SU-DHL-6 (cell line): ENCODE results near the gene GPR162.

Experiments
- H2AFZ ChIP-seq: fragments of 200-600 bp; sonication (generic); 2 replicates; pipeline ENCODE4 v1.6.1; 2014; ENCODE audit warnings: low read depth, mild to moderate bottlenecking, moderate library complexity, mixed read lengths, antibody characterized with exemption, low read length; ENCODE audit not compliant: severe bottlenecking
- H3F3A ChIP-seq: fragments of 200-600 bp; shearing (Covaris generic); 2 replicates; pipeline ENCODE4 v1.6.0; 2016; ENCODE audit warnings: antibody characterized with exemption, mild to moderate bottlenecking; ENCODE audit not compliant: insufficient read depth
- H3K27ac ChIP-seq: fragments of 200-600 bp; sonication (generic); 2 replicates; pipeline ENCODE4 v1.5.1; 2016; ENCODE audit warnings: low read depth, mild to moderate bottlenecking, low read length, moderate library complexity, mixed read lengths
- H3K27me3 ChIP-seq: fragments of 200-600 bp; sonication (generic), shearing (Covaris generic); 2 replicates; pipeline ENCODE4 v1.6.0; 2014; ENCODE audit warnings: mild to moderate bottlenecking, low read length
- H3K36me3 ChIP-seq: fragments of 200-600 bp; sonication (generic); 2 replicates; pipeline ENCODE4 v1.6.1; 2014; ENCODE audit warnings: mild to moderate bottlenecking, low read length, mixed read lengths
- H3K4me2 ChIP-seq: fragments of 300-600, 200-600 bp; shearing (Covaris generic), sonication (generic); 2 replicates; pipeline ENCODE4 v1.6.0; 2014; ENCODE audit warnings: low read length, low read depth, mild to moderate bottlenecking; ENCODE audit not compliant: poor library complexity, severe bottlenecking
- H3K4me3 ChIP-seq: fragments of 200-600 bp; sonication (generic); 2 replicates; pipeline ENCODE4 v1.5.1; 2014; ENCODE audit warnings: antibody characterized with exemption, low read length, mild to moderate bottlenecking, mixed read lengths; ENCODE audit not compliant: insufficient read depth, poor library complexity, severe bottlenecking
- H3K79me2 ChIP-seq: fragments of 200-600 bp; sonication (generic); 2 replicates; pipeline ENCODE4 v1.6.1; 2014; ENCODE audit warnings: mild to moderate bottlenecking, low read length, moderate library complexity; ENCODE audit not compliant: insufficient read depth
- H3K9ac ChIP-seq: fragments of 200-600 bp; sonication (generic); 2 replicates; pipeline ENCODE4 v1.7.0; 2014; ENCODE audit warnings: mild to moderate bottlenecking, low read length
- H3K9me2 ChIP-seq: fragments of 200-600 bp; sonication (generic); replicated peaks from 2 replicates; pipeline ENCODE4 v1.6.1; 2014; ENCODE audit warnings: low read length; ENCODE audit not compliant: insufficient read depth
- H3K9me3 ChIP-seq: fragments of 200-600 bp; sonication (generic); 2 replicates; pipeline ENCODE4 v1.6.1; 2014; ENCODE audit warnings: low read length, mixed read lengths; ENCODE audit not compliant: insufficient read depth
- H4K20me1 ChIP-seq: fragments of 200-600 bp; sonication (generic); 2 replicates; pipeline ENCODE4 v1.6.1; 2014; ENCODE audit warnings: low read depth, mild to moderate bottlenecking, antibody characterized with exemption, low read length, moderate library complexity, mixed read lengths
- EZH2phosphoT487 ChIP-seq: fragments of 200-600 bp; sonication (generic), shearing (Covaris generic); conservative IDR thresholded peaks from 2 replicates; pipeline ENCODE4 v1.6.1; 2018; ENCODE audit warnings: mild to moderate bottlenecking, antibody characterized with exemption, low read length, moderate library complexity, mixed read lengths
- TF ChIP-seq, protein P1 (sequence below): fragments of 200-600 bp; sonication (generic); IDR thresholded peaks from one replicate; pipeline ENCODE4 v1.5.1; 2017; ENCODE audit warnings: antibody characterized with exemption, mild to moderate bottlenecking, low read length, moderate library complexity; ENCODE audit not compliant: insufficient read depth, poor library complexity, severe bottlenecking

The GPR162 gene

DNA sequence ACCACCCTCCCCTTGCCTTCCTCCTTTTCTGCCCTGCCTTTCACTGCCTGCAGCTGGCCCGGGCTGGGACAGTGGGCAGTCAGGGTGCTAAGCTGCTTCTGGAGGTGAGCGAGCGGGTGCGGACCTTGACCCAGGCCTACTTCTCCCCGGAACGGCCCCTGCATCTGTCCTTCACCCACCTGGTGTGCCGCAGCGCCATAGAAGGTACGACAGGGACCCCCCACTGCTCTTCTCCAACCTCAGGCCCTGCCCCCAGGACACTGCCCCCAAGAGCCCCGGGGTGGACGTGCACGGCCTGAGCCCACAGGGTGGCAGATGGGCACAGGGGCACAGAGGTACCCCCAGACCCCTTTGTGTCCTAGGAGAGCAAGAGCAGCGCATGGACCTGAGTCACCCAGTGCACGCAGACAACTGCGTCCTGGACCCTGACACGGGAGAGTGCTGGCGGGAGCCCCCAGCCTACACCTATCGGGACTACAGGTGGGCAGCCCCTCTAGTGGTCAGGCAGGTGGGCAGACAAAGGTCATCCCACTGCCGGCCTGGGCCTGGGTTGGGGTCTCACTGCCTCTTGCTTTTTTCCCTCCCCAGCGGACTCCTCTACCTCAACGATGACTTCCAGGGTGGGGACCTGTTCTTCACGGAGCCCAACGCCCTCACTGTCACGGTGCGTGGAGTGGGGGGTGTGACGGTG is 15.9 kb downstream of the GPR162 start:
- Histone ChIP-seq H3K9me3 (no peaks in the 10 kb centered on the region), H3K4me3 (no peak overlapping the region), H3K36me3 (no peaks in the 10 kb centered on the region), H3K4me2 (no peak overlapping the region), H4K20me1 (no peaks in the 10 kb centered on the region), H3K9me2 (no peaks in the 10 kb centered on the region), H3K27ac (no peak overlapping the region), H2AFZ (no peak overlapping the region), H3K27me3 (no peaks in the 10 kb centered on the region), H3K9ac (no peak overlapping the region), H3F3A (no peaks in the 10 kb centered on the region), H3K79me2 (no peaks in the 10 kb centered on the region)
- TF ChIP-seq, protein P1, sequence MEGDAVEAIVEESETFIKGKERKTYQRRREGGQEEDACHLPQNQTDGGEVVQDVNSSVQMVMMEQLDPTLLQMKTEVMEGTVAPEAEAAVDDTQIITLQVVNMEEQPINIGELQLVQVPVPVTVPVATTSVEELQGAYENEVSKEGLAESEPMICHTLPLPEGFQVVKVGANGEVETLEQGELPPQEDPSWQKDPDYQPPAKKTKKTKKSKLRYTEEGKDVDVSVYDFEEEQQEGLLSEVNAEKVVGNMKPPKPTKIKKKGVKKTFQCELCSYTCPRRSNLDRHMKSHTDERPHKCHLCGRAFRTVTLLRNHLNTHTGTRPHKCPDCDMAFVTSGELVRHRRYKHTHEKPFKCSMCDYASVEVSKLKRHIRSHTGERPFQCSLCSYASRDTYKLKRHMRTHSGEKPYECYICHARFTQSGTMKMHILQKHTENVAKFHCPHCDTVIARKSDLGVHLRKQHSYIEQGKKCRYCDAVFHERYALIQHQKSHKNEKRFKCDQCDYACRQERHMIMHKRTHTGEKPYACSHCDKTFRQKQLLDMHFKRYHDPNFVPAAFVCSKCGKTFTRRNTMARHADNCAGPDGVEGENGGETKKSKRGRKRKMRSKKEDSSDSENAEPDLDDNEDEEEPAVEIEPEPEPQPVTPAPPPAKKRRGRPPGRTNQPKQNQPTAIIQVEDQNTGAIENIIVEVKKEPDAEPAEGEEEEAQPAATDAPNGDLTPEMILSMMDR, result no peak
- no peak for TF ChIP-seq EZH2phosphoT487

DNA sequence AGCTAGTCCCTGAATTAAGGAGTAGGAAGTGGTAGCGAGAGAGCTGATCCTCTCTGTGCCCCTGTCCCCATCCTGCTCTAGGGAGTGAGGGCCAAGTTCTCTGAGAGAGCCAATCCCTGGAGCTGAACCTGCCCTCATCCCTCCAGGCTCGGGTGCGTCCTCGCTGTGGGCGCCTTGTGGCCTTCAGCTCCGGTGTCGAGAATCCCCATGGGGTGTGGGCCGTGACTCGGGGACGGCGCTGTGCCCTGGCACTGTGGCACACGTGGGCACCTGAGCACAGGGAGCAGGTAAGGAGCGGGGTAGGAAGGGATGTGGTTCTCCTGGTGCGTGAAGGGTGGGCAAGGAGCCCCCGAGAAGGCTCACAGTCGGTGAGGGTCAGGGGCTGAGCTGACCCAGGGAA is 17.2 kb downstream of the GPR162 start:
- no peaks in the 10 kb centered on the region for H3F3A ChIP-seq
- no peaks in the 10 kb centered on the region for H3K79me2 ChIP-seq
- TF ChIP-seq EZH2phosphoT487, result no peak
- TF ChIP-seq, protein P1, result no peak
- H3K27me3 ChIP-seq, result no peaks in the 10 kb centered on the region
- H3K27ac ChIP-seq, result no peak overlapping the region
- no peaks in the 10 kb centered on the region for H3K9me3 ChIP-seq
- no peak overlapping the region for H3K9ac ChIP-seq
- H2AFZ ChIP-seq, result no peak overlapping the region
- no peak overlapping the region for H3K4me2 ChIP-seq
- H3K9me2 ChIP-seq, result no peaks in the 10 kb centered on the region
- H3K36me3 ChIP-seq, result no peaks in the 10 kb centered on the region
- H3K4me3 ChIP-seq, result no peak overlapping the region
- no peaks in the 10 kb centered on the region for H4K20me1 ChIP-seq

DNA sequence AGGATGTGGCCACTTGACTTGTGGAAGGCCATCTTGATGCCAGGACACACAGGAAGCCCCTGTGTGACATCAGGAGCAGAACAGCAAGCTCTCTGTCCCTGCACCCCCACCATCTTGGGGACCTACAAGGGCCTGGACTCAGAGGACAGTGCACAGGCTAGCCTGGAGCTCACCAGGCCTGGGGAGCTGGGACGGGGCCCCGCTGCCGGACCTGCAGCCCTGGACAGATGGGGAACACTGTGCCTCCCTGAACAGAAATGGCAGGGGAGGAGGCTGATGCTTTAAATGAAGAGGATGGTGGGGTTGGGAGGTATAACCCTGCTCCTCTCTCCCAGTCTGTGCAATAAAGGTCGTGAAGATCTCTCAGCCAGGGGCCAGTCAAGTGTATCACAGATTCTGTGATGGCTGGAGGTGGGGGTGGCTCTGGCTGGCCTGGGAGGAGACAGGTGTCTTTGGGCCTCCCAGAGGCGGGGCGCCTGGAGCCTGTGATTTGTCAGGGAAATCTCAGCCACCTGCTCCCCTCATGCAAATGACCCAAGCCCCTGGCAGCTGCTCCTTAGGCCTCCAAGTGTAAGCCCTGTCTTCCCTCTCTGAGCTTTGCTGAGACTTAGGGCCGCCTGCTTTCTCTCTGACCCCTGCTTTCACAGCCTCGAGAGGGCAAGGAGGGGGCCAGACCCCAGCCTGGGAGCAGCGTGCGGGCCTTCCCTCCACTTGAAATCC is 18.0 kb downstream of the GPR162 start:
- H4K20me1 ChIP-seq, result no peaks in the 10 kb centered on the region
- no peak overlapping the region for H2AFZ ChIP-seq
- no peaks in the 10 kb centered on the region for H3K36me3 ChIP-seq
- H3K27ac ChIP-seq, result peak overlapping the region; percentile 40
- H3K9me3 ChIP-seq, result no peaks in the 10 kb centered on the region
- no peaks in the 10 kb centered on the region for H3K9me2 ChIP-seq
- H3K9ac ChIP-seq, result peak overlapping the region; percentile 44; the same call in 1 of the 2 replicates
- no peak overlapping the region for H3K4me3 ChIP-seq
- no peaks in the 10 kb centered on the region for H3F3A ChIP-seq
- H3K4me2 ChIP-seq, result peak overlapping the region; percentile 43
- TF ChIP-seq EZH2phosphoT487, result no peak
- TF ChIP-seq, protein P1, result no peak
- H3K79me2 ChIP-seq, result no peaks in the 10 kb centered on the region
- H3K27me3 ChIP-seq, result no peaks in the 10 kb centered on the region
